ENCODE data around the gene RPTOR.

RPTOR gene

GRCh38 chr17:80659651-80660050, 115.0 kb downstream of the RPTOR start:
- no peak for DNase-seq
- intact Hi-C loops (cut with DNase I) = no loop called here

GRCh38 chr17:80660527-80661198, 116.0 kb downstream of the RPTOR start:
- intact Hi-C loops (cut with DNase I) = no loop called here
- no peak for DNase-seq

- intact Hi-C loops (cut with DNase I) = no loop called here
- DNase-seq = no peak
Observed at GRCh38 chr17:80662557-80662956, 117.9 kb downstream of the RPTOR start.

GRCh38 chr17:80663781-80664206, 119.2 kb downstream of the RPTOR start:
- intact Hi-C loops (cut with DNase I) = no loop called here
- DNase-seq = peak in 1 of 10 donors; percentile 78

- intact Hi-C loops (cut with DNase I) = no loop called here
- DNase-seq = no peak
Observed at GRCh38 chr17:80664217-80664790, 119.7 kb downstream of the RPTOR start.

- intact Hi-C loops (cut with DNase I) = no loop called here
- no peak for DNase-seq
Observed at GRCh38 chr17:80665792-80666191, 121.2 kb downstream of the RPTOR start.

- no peak for DNase-seq
- intact Hi-C loops (cut with DNase I) = no loop called here
Observed at GRCh38 chr17:80666867-80667266, 122.2 kb downstream of the RPTOR start.

- intact Hi-C loops (cut with DNase I) = no loop called here
- no peak for DNase-seq
Observed at GRCh38 chr17:80667462-80668277, 123.0 kb downstream of the RPTOR start.

GRCh38 chr17:80668375-80669148, 123.9 kb downstream of the RPTOR start:
- peak in 1 of 10 donors; percentile 80 for DNase-seq
- intact Hi-C loops (cut with DNase I) = no loop called here

- intact Hi-C loops (cut with DNase I) = no loop called here
- no peak for DNase-seq
Observed at GRCh38 chr17:80671039-80671824, 126.6 kb downstream of the RPTOR start.

- no peak for DNase-seq
- intact Hi-C loops (cut with DNase I) = no loop called here
Observed at GRCh38 chr17:80671825-80672110, 127.1 kb downstream of the RPTOR start.

- no peak for DNase-seq
- intact Hi-C loops (cut with DNase I) = no loop called here
Observed at GRCh38 chr17:80673152-80673920, 128.7 kb downstream of the RPTOR start.

GRCh38 chr17:80675438-80676095, 130.9 kb downstream of the RPTOR start:
- no peak for DNase-seq

GRCh38 chr17:80676096-80676466, 131.4 kb downstream of the RPTOR start:
- no peak for DNase-seq
- intact Hi-C loops (cut with DNase I) = no loop called here

More at GRCh38 chr17:80675438-80676095, 130.9 kb downstream of the RPTOR start:
- intact Hi-C loops (cut with DNase I) = no loop called here

- intact Hi-C loops (cut with DNase I) = no loop called here
- DNase-seq = no peak
Observed at GRCh38 chr17:80676564-80676963, 131.9 kb downstream of the RPTOR start.

- intact Hi-C loops (cut with DNase I) = no loop called here
- no peak for DNase-seq
Observed at GRCh38 chr17:80677214-80677756, 132.6 kb downstream of the RPTOR start.

- intact Hi-C loops (cut with DNase I) = no loop called here
- DNase-seq = no peak
Observed at GRCh38 chr17:80679816-80680215, 135.2 kb downstream of the RPTOR start.

- intact Hi-C loops (cut with DNase I) = no loop called here
- no peak for DNase-seq
Observed at GRCh38 chr17:80681215-80681614, 136.6 kb downstream of the RPTOR start.

- DNase-seq = no peak
- intact Hi-C loops (cut with DNase I) = no loop called here
Observed at GRCh38 chr17:80682372-80682771, 137.7 kb downstream of the RPTOR start.

Data from posterior cingulate gyrus (tissue), 11 donors.